ENCODE measurements around the gene DOCK9. TPM values are rescaled to one million over a fixed set of nuclear protein-coding genes. Genes with fewer than 3 reads are reported as not detected.

DOCK9 gene
- total and polyA plus RNA-seq, 2 experiments from 2014 or later, result 16.4 to 38.9 TPM

- H4K20me1 ChIP-seq (ENCODE audit: insufficient read depth, poor library complexity, severe bottlenecking), result no peaks in the 10 kb centered on the region
- no peak overlapping the region for H3K27ac ChIP-seq
- DNase-seq (ENCODE audit: low spot score), result no peak
- no peak overlapping the region for H2AFZ ChIP-seq
- no peak overlapping the region for H3K4me2 ChIP-seq
- H3K4me3 ChIP-seq, result no peak overlapping the region
- no peaks in the 10 kb centered on the region for H3K27me3 ChIP-seq
- no peak for TF ChIP-seq CTCF (IDR thresholded peaks at IDR 0.05; ENCODE audit: poor library complexity)
- TF ChIP-seq EZH2phosphoT487 (IDR thresholded peaks at IDR 0.05; ENCODE audit: low read depth, severe bottlenecking, unreplicated experiment), result no peak
- no peak for TF ChIP-seq EZH2 (IDR thresholded peaks at IDR 0.05; ENCODE audit: borderline replicate concordance)
- H3K4me1 ChIP-seq (ENCODE audit: insufficient read depth), result no peaks in the 10 kb centered on the region
- H3K9me3 ChIP-seq (ENCODE audit: low read depth), result no peaks in the 10 kb centered on the region
- no peaks in the 10 kb centered on the region for H3K9me2 ChIP-seq (replicated peaks; ENCODE audit: insufficient read depth)
- 93% methylated on average over 12 of the region's 12 CpGs for whole genome bisulfite sequencing (ENCODE audit: low lambda C conversion rate, missing lambda C conversion rate)
- no peaks in the 10 kb centered on the region for H3K36me3 ChIP-seq (replicated peaks; ENCODE audit: insufficient read depth, low read depth)
- no peaks in the 10 kb centered on the region for H3K79me2 ChIP-seq
Measured at GRCh38 chr13:98783856-98784478, 193.9 kb downstream of the DOCK9 start.

- Histone ChIP-seq H4K20me1 (ENCODE audit: insufficient read depth, poor library complexity, severe bottlenecking) (no peaks in the 10 kb centered on the region), H3K36me3 (replicated peaks; ENCODE audit: insufficient read depth, low read depth) (no peaks in the 10 kb centered on the region), H3K4me3 (no peak overlapping the region), H2AFZ (no peak overlapping the region), H3K27me3 (no peaks in the 10 kb centered on the region), H3K4me1 (ENCODE audit: insufficient read depth) (no peaks in the 10 kb centered on the region), H3K27ac (no peak overlapping the region), H3K79me2 (no peaks in the 10 kb centered on the region), H3K9me3 (ENCODE audit: low read depth) (no peaks in the 10 kb centered on the region), H3K4me2 (no peak overlapping the region), H3K9me2 (replicated peaks; ENCODE audit: insufficient read depth) (no peaks in the 10 kb centered on the region)
- DNase-seq (ENCODE audit: low spot score), result no peak
- no peak for TF ChIP-seq EZH2phosphoT487 (IDR thresholded peaks at IDR 0.05; ENCODE audit: low read depth, severe bottlenecking, unreplicated experiment)
- TF ChIP-seq CTCF (IDR thresholded peaks at IDR 0.05; ENCODE audit: poor library complexity), result no peak
- WGBS (ENCODE audit: low lambda C conversion rate, missing lambda C conversion rate), result 69% methylated on average over 5 of the region's 5 CpGs
Measured at GRCh38 chr13:98782654-98783053, 195.2 kb downstream of the DOCK9 start.

- H3K4me1 ChIP-seq (ENCODE audit: insufficient read depth), result no peaks in the 10 kb centered on the region
- H3K27ac ChIP-seq, result no peak overlapping the region
- WGBS (ENCODE audit: low lambda C conversion rate, missing lambda C conversion rate), result 86% methylated on average over 7 of the region's 7 CpGs
- no peak for DNase-seq (ENCODE audit: low spot score)
- no peaks in the 10 kb centered on the region for H3K27me3 ChIP-seq
- H3K36me3 ChIP-seq (replicated peaks; ENCODE audit: insufficient read depth, low read depth), result no peaks in the 10 kb centered on the region
- H3K9me2 ChIP-seq (replicated peaks; ENCODE audit: insufficient read depth), result no peaks in the 10 kb centered on the region
- no peak overlapping the region for H3K4me3 ChIP-seq
- H3K4me2 ChIP-seq, result no peak overlapping the region
- H4K20me1 ChIP-seq (ENCODE audit: insufficient read depth, poor library complexity, severe bottlenecking), result no peaks in the 10 kb centered on the region
- no peak overlapping the region for H2AFZ ChIP-seq
- H3K79me2 ChIP-seq, result no peaks in the 10 kb centered on the region
- no peak for TF ChIP-seq EZH2phosphoT487 (IDR thresholded peaks at IDR 0.05; ENCODE audit: low read depth, severe bottlenecking, unreplicated experiment)
- no peaks in the 10 kb centered on the region for H3K9me3 ChIP-seq (ENCODE audit: low read depth)
Measured at GRCh38 chr13:98781905-98782304, 196.0 kb downstream of the DOCK9 start.

GRCh38 chr13:98781470-98781869, 196.4 kb downstream of the DOCK9 start:
- TF ChIP-seq EZH2phosphoT487 (IDR thresholded peaks at IDR 0.05; ENCODE audit: low read depth, severe bottlenecking, unreplicated experiment) (no peak), CTCF (IDR thresholded peaks at IDR 0.05; ENCODE audit: poor library complexity) (no peak), EZH2 (IDR thresholded peaks at IDR 0.05; ENCODE audit: borderline replicate concordance) (no peak)
- H3K27ac ChIP-seq, result no peak overlapping the region
- no peak overlapping the region for H2AFZ ChIP-seq
- no peak overlapping the region for H3K4me3 ChIP-seq
- no peaks in the 10 kb centered on the region for H3K9me3 ChIP-seq (ENCODE audit: low read depth)
- 84% methylated on average over 11 of the region's 11 CpGs for WGBS (ENCODE audit: low lambda C conversion rate, missing lambda C conversion rate)
- no peak for DNase-seq (ENCODE audit: low spot score)
- no peaks in the 10 kb centered on the region for H3K79me2 ChIP-seq
- no peaks in the 10 kb centered on the region for H3K9me2 ChIP-seq (replicated peaks; ENCODE audit: insufficient read depth)
- H3K27me3 ChIP-seq, result no peaks in the 10 kb centered on the region
- H3K4me1 ChIP-seq (ENCODE audit: insufficient read depth), result no peaks in the 10 kb centered on the region
- H3K36me3 ChIP-seq (replicated peaks; ENCODE audit: insufficient read depth, low read depth), result no peaks in the 10 kb centered on the region
- H3K4me2 ChIP-seq, result no peak overlapping the region
- H4K20me1 ChIP-seq (ENCODE audit: insufficient read depth, poor library complexity, severe bottlenecking), result no peaks in the 10 kb centered on the region

All from hepatocyte (in vitro differentiated cells).